GM19324 (cell line): Measurements from ENCODE around the gene TBX10.
"Not testable (repeated sequence)": the region's sequence is repeated elsewhere in the genome, so short reads cannot be mapped to it uniquely, and the experiment has no call there.

ENCODE experiments used
- ATAC-seq: cut with Tn5 transposase; IDR thresholded peaks from one replicate; pipeline ENCODE4 v1.9.1; 2021; ENCODE audit warnings: mild to moderate bottlenecking, moderate library complexity; ENCODE audit not compliant: unreplicated experiment, low FRiP score

TBX10 gene

DNA sequence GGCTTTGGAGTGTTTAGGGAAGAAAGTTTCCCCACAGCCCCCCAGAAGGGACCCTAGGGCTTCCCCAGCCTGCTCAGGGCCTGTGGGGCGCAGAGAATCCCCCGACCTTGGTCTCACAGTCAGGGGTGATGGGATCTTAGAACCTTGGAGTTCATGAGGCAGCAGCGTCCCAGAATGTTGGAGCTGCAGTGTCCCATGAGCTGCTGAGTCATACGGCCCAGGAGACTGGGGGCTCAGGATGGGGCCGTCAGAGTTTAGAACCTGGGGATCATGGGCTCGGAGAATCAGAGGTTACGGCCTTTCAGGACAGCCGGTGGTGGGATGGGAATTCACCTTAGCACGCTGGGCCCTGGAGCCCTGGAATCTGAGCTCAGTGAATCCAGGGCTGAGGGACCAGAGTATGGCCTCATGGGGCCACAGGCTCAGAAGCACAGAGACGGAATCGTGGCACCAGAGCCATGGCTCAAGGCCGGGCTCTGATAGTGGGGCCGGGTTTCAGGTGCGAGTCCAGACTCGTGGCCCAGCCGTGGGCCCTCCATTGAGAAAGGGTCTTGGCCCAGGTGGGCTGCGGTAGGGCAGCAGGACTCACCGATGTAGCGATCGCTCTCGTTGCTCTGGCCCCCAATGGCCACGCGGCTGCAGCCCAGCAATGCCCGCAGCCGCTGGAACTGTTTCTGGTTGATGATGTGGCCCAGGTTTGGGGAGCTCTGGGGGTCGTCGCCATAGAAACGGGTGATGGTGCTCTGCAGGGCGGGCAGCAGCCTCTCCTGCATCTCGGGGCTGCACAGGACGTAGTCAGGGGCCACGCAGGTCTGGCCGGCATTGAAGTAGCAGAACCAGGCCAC, 25.4 kb upstream of the TBX10 start:
- no peak for ATAC-seq

DNA sequence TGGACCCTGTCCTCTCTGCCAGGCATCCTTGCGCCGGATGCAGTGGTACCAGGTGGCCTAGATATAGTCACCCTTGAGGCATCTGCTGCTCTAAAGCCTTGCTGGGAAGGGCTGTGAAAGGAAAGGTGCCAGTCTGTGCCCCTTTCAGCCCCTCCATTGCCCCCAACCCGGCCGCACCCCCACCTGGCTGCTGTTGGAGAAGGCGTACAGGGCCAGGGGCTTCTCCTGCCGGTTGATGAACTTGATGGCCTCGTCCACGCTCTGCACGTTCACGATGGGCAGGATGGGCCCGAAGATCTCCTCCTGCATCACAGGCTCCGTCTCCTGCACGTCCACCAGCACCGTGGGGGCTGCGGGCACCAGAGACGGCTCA, 24.6 kb upstream of the TBX10 start:
- ATAC-seq, result no peak

DNA sequence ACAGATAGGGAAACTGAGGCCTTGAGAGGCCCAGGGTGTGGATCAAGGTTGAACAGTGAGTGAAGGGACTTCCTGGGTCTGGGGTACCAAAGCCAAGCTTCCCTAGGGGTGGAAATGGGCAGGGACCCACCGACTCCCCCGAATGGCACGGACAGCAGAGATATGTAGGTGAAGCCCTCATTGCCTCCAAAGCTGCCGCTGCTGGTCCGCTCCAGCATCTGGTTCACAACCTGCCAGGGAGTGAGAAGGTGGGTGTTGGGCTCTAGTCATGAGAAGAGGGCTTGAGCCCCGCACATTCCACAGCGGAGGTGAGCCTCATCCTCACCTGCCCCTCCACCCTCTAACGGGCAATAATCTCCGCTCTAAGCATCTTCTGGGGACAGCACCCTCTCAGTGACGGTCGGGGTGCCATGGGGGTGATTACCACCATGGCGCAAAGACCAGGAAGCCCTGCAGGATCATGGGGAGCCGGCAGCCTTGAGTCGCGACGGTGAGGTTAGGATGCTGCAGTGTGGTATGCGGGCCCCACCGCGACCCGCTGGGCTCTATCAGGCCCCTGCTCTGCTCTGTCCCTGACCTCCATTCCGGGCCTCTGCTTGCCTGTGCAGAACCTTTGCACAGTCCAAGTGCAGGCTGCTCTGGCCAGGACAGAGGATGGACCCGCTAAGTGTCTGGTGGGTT, 24.1 kb upstream of the TBX10 start:
- ATAC-seq, result no peak

DNA sequence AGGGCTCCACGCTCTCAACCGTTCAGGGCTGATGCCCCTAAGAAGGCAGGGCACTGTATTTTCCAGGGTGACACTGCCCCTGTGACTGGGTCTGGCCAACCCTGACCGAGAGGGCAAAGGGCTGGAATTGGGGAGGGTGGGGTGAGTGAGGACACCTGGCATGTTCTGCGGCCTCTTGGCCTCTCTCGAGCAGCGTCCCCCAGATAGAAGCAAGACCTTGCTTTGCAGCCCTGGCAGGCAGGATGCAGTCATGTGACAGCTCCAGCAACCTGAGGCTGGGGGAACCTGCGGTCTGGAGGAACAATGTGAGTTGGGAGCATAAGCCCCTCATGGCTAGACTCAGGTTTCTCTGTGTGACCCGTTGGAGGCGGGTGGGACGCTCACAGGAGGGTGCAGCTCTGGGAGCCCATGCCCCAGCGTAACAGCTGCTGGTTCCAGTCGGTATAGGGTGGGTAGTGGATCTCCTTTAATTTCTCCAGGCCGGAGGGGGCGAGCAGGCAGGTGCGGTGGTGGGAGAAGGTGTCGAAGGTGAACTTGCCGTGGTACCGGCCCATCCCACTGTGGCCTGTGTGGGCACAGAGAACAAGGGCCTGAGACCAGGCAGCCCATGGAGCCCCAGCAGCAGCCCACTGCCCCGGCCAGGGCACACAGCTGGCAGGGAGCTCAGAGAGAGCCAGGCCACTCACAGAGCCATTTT, 23.4 kb upstream of the TBX10 start:
- ATAC-seq, result no peak

DNA sequence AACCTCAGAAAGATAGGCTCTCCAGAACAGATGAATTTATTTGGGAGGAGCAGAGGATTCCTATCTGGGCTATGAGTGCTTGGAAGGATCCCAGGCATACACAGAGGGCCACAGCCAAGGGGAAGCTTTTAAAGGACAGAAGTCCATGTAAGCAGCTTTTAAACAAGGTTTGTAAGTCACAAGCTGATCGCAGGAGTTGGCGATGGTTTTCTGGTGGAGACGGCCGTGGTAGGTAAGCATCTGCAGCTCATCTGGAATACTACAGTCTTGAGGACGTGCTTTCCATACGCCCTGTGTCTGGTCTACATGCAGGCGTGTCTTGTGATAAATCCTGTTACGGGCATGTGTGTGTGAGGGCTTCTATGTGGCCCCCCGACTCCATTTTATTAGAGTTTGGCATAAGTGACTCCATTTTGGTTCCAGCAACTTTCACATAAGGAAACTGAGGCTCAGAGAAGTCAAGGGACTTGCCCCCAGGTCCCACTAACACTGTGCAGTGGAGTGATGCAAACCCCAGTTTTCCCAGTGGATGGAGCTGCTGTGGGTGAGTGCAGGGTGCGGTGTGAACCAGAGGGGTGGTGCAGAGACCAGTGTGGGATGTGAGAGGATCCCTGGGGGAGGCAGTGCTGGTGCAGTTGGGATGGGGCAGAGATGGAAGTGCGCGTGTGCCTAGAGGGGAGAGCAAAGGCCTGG, 22.7 kb upstream of the TBX10 start:
- ATAC-seq, result no peak

DNA sequence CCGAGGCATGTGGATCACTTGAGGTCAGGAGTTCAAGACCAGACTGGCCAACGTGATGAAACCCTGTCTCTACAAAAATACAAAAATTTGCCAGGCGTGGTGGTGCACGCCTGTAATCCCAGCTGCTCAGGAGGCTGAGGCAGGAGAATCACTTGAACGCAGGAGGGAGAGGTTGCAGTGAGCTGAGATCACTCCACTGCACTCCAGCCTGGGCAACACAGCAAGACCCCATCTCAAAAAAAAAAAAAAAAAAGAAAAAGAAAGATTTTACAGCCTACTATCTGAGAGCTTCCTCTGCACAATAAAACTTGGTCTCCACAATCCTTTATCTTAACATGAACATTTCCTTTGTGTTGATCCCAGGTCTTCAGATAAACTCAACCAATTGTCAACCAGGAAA, 21.2 kb upstream of the TBX10 start:
- not testable (repeated sequence) for ATAC-seq

DNA sequence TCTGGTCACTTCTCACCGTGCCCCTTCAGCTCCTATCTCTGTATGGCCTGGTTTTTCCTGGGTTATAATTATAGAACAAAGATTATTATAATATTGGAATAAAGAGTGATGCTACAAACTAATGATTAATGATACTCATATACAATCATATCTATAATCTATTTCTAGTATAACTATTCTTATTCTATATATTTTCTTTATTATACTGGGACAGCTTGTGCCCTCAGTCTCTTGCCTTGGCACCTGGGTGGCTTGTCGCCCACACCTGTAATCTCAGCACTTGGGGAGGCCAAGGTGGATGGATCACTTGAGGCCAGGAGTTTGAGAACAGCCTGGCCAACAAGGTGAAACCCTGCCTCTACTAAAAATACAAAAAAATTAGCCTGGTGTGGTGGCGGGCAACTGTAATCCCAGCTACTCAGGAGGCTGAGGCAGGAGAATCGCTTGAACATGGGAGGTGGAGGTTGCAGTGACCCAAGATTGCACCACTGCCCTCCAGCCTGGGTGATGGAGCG, 20.1 kb upstream of the TBX10 start:
- not testable (repeated sequence) for ATAC-seq

DNA sequence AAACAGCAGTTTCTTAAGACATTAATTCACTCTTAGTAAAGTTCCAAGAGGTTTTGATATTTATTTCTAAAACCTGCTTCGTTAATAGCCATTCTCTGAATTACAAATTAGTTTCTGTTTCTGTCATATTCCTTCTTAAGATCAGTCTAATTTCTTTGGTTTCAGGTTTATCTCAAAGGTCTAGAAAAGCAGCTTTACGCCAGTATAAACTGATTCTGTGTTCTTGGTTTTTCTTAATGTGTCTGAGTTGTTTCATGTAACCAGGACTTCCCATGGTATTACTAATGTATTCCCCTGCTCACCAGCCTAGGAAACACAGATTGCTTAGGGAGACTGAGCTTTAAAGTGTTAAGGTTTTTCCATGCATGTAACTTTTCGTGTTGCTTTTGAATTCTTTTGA, 17.7 kb upstream of the TBX10 start:
- no peak for ATAC-seq

DNA sequence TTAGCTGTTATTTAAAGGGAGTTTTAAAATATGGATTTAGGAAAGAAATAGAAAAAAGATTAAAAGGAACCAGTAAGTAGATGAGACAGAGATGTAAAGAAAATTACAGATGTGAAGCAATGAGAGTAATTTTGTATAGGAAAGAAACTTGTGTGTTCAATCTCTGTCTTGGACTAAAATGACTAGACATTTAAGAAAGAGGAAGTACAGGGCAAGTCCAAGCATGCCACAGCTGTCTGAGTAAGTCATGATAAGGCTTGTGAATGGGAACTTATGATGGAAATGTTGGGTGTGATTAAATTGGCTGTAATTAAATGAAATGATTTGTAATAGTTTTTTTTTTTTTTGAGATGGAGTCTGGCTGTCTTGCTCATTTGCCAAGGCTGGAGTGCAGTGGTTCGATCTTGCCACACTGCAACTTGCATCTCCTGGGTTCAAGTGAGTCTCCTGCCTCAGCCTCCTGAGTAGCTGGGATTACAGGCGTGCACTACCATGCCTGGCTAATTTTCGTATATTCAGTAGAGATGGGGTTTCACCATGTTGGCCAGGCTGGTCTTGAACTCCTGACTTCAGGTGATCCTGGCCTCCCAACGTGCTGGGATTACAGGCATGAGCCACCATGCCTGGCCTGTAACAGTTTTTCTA, 16.8 kb upstream of the TBX10 start:
- ATAC-seq, result no peak

DNA sequence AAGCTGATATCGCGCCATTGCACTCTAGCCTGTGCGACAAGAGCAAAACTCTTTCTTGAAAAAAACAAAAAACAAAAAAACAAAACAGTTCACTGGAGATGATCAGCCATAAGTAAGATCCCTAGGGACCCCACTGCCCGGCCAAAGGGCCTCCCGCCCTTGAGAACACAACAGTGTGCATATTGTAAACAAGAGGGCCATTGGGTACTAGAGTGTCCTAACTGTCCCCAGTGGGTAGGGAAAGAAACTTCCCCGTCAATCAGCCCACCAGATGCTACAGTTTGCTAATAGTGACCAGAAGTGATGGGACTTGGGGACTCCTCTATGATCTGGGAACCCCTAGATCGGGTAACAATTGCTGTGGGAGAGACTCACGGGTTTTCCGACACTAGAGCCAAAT, 14.7 kb upstream of the TBX10 start:
- no peak for ATAC-seq

DNA sequence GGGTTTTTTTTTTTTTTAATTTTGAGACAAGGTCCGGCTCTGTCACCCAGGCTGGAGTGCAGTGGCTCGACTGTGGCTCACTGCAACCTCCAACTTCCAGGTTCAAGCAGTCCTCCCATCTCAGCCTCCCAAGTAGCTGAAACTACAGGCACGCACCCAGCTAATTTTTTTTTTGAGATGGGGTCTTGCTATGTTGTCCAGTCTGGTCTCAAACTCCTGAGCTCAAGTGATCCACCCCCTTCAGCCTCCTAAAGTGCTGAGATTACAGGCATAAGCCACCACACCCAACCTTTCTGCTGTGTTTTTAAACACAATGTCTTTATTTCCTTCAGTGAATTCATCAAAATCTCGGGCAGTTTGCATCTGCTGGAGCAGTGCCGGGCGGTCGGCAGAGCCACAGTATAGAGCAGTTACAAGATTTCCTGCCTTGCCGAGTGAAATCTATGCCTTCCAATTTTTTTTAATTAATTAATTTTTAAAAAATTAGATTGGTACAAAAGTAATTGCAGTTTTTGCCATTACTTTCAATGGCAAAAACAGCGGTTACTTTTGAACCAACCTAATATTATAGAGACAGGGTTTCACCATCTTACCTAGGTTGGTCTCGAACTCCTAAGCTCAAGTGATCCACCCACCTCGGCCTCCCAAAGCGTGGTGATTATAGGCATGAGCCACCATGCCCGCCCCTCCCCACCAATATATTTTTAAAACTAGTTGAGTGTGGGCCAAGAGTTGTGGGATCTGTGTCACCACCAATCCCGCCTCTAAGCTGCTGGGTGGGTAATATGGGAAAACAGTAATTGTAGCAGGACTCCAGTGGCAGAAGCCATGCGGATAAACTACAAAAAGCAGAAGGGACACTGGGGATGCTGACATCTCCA, 13.6 kb upstream of the TBX10 start:
- no peak for ATAC-seq

DNA sequence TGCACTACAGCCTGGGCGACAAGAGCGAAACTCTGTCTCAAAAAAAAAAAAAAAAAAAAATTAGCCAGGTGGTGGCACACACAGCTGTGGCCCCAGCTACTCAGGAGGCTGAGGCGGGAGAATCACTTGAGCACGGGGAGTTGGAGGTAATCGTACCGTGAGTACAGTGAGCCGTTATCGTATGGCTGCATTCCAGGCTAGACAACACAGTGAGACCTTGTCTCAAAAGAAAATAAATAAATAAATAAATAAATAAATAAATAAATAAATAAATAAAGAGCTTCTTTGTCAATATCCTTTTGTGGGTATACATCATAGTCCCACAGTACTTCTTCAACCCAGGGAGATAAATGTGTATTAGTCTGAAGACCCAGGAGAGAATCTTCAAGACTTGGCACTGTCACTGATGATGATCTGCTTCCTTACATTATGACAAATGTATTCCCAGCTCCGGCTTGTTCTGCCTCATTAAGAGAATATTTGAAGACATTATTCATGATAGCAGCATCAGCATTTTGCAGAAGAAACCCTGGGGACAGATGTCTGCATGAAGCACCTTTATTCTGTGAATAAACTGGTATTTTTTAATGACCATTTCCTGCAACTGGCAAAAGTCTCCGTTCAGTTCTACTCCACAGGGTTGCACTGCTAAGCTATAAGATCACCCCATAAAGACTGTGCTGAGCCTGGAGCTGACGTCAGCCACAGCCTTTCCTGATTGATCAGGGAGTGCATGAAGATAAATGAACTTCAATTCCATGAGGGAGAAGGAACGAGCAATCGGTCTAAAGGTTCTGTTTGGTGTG, 12.6 kb upstream of the TBX10 start:
- no peak for ATAC-seq

DNA sequence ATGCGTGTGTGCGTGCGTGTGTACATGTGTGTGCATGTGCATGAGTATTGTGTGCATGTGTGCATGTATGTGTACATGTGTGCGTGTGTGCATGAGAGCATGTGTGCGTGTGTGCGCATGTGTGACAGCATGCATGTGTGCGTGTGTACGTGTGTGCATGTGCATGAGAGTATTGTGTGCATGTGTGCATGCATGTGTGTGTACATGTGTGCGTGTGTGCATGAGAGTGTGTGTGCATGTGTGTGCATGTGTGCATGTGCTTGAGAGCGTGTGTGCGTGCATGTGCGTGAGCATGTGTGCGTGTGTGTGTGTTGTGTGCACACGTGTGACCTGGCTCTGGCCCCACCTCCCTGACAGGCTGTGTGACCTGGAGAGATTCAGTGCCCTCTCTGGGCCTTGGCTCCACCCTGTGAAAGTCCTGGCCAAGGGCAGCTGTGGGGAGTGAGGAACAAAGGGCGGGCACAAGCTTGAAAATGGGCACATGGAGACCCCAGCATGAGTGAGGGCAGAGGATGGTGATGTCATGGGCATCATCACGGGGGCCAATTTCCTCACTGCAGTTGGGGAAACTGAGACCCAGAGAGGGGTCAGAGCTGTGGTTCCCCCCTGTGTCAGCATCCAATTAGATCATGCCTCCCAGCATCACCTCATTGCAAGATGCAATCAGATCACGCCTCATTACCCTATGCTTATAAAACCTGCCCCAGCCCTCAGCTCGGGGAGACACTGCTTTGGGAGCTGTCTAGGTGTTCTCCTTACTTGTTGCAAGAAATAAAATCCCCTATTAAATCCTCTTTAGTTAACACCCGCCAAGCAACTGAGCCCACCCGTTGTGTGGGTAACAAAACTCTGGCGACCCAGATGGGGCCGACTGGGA, 10.3 kb upstream of the TBX10 start:
- ATAC-seq, result no peak

DNA sequence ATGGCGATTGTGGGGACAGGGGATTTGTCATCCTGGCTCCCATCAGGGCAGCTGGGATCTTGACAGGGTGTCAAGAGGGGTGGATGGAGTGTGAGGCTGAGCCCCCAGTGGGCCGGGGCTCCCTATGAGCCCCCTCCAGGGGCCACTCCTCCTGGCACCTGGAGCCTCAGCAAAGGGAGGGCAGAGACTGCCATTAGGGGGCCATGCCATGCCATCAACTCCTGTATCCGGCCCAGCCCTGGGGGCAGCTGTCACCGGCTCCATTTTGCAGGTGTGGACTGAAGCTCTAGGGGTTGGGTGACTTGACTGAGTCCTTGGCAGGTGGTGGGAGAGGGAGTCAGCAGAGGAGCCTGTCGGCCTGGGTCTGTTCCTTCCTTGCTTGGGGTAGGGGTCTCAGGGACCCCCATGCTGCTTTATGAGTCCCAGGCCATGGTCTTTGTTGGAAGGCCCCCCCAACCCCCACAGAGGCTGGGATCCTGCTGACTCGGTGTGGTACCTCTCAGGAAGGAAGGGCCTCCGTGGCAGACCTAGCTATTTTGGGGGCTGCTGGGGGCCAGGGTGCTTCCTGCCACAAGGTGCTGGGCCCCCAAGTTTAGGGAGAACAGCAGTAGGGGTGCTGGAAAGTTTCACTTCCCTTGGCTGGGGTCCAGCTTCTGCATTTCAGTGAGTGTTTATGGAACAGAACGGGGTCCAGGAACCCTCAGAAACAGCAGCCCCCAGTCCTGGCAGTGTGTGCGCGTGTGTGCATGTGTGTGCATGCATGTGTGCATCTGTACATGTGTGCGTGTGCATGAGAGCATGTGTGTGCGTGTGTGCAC, 9.4 kb upstream of the TBX10 start:
- ATAC-seq, result no peak

DNA sequence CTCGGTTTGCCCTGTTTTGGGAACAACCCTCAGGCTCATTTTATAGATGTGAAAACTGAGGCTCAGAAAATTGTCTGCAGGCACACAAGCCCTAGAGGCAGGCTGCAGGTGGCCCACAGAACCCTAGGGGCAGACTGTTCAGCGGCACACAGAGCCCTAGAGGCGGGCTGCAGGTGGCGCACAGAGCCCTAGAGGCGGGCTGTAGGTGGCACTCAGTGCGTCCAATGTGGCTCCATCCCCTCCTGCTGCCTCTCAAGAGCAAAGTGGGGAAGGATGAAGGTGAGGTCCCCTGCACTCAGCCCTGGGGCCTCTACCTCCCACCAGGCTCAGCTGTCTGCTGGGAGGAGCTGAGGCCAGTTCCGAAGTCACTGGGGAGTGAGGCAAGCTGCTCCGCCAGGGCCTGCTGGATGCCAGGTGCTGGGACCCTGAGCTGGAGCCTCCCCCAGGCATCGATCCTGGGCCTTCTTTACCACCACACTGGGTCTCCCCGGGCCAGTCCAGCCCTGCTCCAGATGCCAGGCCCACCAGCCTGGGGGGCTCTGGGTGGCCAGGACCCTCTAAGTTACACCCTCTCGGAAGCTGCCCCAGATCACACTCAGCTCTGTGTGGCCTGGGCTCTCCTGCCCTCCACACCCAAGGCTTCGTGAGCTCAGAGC, 8.7 kb upstream of the TBX10 start:
- peak; percentile 43 for ATAC-seq

DNA sequence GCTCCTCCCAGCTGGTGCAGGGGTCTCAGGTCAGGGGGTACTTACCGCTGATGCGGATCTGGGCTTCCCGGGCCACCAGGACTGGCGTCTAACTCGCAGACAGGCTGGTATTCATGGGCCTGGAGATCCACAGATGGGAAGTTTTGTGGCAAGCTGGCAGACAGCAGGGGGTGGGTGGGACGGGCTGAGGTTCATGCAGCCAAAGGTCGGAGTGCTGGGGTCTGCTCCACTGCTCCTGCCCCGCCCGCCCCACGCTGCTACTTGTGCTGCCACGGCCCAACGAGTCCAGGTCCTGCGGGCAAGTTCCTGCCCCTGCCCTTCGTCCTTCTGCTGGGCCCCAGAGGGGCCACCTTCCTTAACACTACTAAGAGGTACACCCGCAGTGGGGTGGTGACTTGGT, 7.9 kb upstream of the TBX10 start:
- no peak for ATAC-seq
